GM12874 (cell line): ENCODE measurements around the gene TRIM50.

ENCODE experiments used
- CTCF ChIP-seq: IDR thresholded peaks from 2 replicates; pipeline ENCODE4 v1.5.1; 2011; ENCODE audit warnings: low read depth, mild to moderate bottlenecking, control low read depth, low read length, moderate library complexity; ENCODE audit not compliant: insufficient read depth

The TRIM50 gene

GRCh38 chr7:73312831-73313520, 14.9 kb downstream of the TRIM50 start:
- no peak for TF ChIP-seq CTCF

- TF ChIP-seq CTCF = no peak
Measured at GRCh38 chr7:73308665-73309214, 19.1 kb downstream of the TRIM50 start, which contains the start of gene NSUN5. TSS of gene NSUN5 (minus strand) at chr7:73308826. CDS start at chr7:73308790, 36 bp downstream.

GRCh38 chr7:73308074-73308664, 19.7 kb downstream of the TRIM50 start:
- TF ChIP-seq CTCF = no peak

- TF ChIP-seq CTCF = no peak
Measured at GRCh38 chr7:73307436-73307835, 20.4 kb downstream of the TRIM50 start.

- TF ChIP-seq CTCF = no peak
Measured at GRCh38 chr7:73304071-73304470, 23.8 kb downstream of the TRIM50 start.

- no peak for TF ChIP-seq CTCF
Measured at GRCh38 chr7:73303546-73303945, 24.3 kb downstream of the TRIM50 start.
